Epithelial cell of prostate (primary cell): ENCODE data around the gene ETS2.

Source experiments
- DNase-seq: peaks from one replicate; pipeline ENCODE4 v3.0.0-alpha.2; 2011; ENCODE audit warnings: low read depth, low spot score
- H3K27ac ChIP-seq: fragments of 450-650 bp; 2 replicates; pipeline ENCODE4 v1.5.1; 2017; ENCODE audit warnings: mild to moderate bottlenecking

ETS2 gene

GRCh38 chr21:38800046-38800758 lies 5.5 kb upstream of the ETS2 start:
- H3K27ac ChIP-seq, result peak overlapping the region; percentile 86
- no peak for DNase-seq

GRCh38 chr21:38800924-38801744 lies 4.6 kb upstream of the ETS2 start:
- peak; percentile 92 for DNase-seq
- peak overlapping the region; percentile 86 for H3K27ac ChIP-seq

- peak overlapping the region; percentile 86 for H3K27ac ChIP-seq
- DNase-seq, result peak; percentile 87
Observed at GRCh38 chr21:38802050-38803026, 3.4 kb upstream of the ETS2 start.

GRCh38 chr21:38803075-38803660 lies 2.6 kb upstream of the ETS2 start:
- H3K27ac ChIP-seq, result peak overlapping the region; percentile 86
- DNase-seq, result no peak

- DNase-seq, result no peak
Observed at GRCh38 chr21:38804030-38804788, 1.5 kb upstream of the ETS2 start.

GRCh38 chr21:38804789-38805327 lies 871 bp upstream of the ETS2 start:
- peak overlapping the region; percentile 91 for H3K27ac ChIP-seq
- peak; percentile 82 for DNase-seq

More at GRCh38 chr21:38804030-38804788, 1.5 kb upstream of the ETS2 start:
- peak overlapping the region; percentile 91 for H3K27ac ChIP-seq

GRCh38 chr21:38806153-38806941 lies 618 bp downstream of the ETS2 start:
- H3K27ac ChIP-seq, result peak overlapping the region; percentile 91
- no peak for DNase-seq

GRCh38 chr21:38806942-38807284 lies 1.2 kb downstream of the ETS2 start:
- DNase-seq, result no peak
- peak overlapping the region; percentile 91 for H3K27ac ChIP-seq

GRCh38 chr21:38807441-38807871 lies 1.7 kb downstream of the ETS2 start:
- H3K27ac ChIP-seq, result peak overlapping the region; percentile 91
- no peak for DNase-seq

GRCh38 chr21:38807986-38808385 lies 2.3 kb downstream of the ETS2 start:
- no peak for DNase-seq

GRCh38 chr21:38809198-38809878 lies 3.6 kb downstream of the ETS2 start:
- no peak for DNase-seq
- peak overlapping the region; percentile 91 for H3K27ac ChIP-seq

More at GRCh38 chr21:38807986-38808385, 2.3 kb downstream of the ETS2 start:
- H3K27ac ChIP-seq, result peak overlapping the region; percentile 91

- no peak for DNase-seq
- H3K27ac ChIP-seq, result peak overlapping the region; percentile 91
Observed at GRCh38 chr21:38810034-38810825, 4.5 kb downstream of the ETS2 start.

GRCh38 chr21:38810826-38811164 lies 5.1 kb downstream of the ETS2 start:
- H3K27ac ChIP-seq, result peak overlapping the region; percentile 91
- no peak for DNase-seq

- peak; percentile 94 for DNase-seq
- H3K27ac ChIP-seq, result peak overlapping the region; percentile 91
Observed at GRCh38 chr21:38811257-38811656, 5.5 kb downstream of the ETS2 start.

GRCh38 chr21:38813143-38813542 lies 7.4 kb downstream of the ETS2 start:
- peak overlapping the region; percentile 91 for H3K27ac ChIP-seq

GRCh38 chr21:38813547-38813946 lies 7.8 kb downstream of the ETS2 start:
- no peak for DNase-seq
- H3K27ac ChIP-seq, result peak overlapping the region; percentile 91

More at GRCh38 chr21:38813143-38813542, 7.4 kb downstream of the ETS2 start:
- DNase-seq, result no peak
